ENCODE measurements around the gene H3-3A. TPM values are rescaled to one million over a fixed set of nuclear protein-coding genes. Genes with fewer than 3 reads are reported as not detected.

H3-3A gene
- total RNA-seq, 4 donors from 2014 or later, result 128 to 557 (median 501) TPM

GRCh38 chr1:226029093-226029496, 33.4 kb upstream of the H3-3A start:
- Histone ChIP-seq H3K27me3 (no peaks in the 10 kb centered on the region), H3K4me1 (peaks cover 0 to 39% (median 20%) of the 10 kb centered on the region in 4 donors), H3K9me3 (no peaks in the 10 kb centered on the region), H3K4me3 (no peak overlapping the region), H3K27ac (peak overlapping the region; percentile 77 to 85 (median 80)), H3K36me3 (no peaks in the 10 kb centered on the region)
- WGBS, 2 donors (ENCODE audit: low coverage in 1 of 2), result 46 to 51% methylated on average over 6 to 7 of the region's 7 CpGs
- in situ Hi-C loops (cut with MboI; ENCODE audit: low pct_ligation_motif_present in 1 of 4, low pct_unique_long_range_greater_than_20kb in 1 of 4, low sequenced_read_pairs in 3 of 4) (no loop called here), intact Hi-C loops (cut with DNase I; ENCODE audit: low total_unique reads) (no loop called here)
- DNase-seq, result peak; percentile 78
- no peak for TF ChIP-seq POLR2A (IDR thresholded peaks at IDR 0.05)
- no peak for TF ChIP-seq CTCF (IDR thresholded peaks at IDR 0.05)
- peak in 1 of 3 donors; percentile 44 for TF ChIP-seq POLR2AphosphoS5 (IDR thresholded peaks at IDR 0.05)

- intact Hi-C loops (cut with DNase I; ENCODE audit: low total_unique reads), result no loop called here
- Histone ChIP-seq H3K4me1 (peaks cover 0 to 45% (median 25%) of the 10 kb centered on the region in 4 donors), H3K27me3 (no peaks in the 10 kb centered on the region), H3K36me3 (no peaks in the 10 kb centered on the region), H3K9me3 (no peaks in the 10 kb centered on the region), H3K27ac (peak overlapping the region; percentile 77 to 85 (median 80)), H3K4me3 (no peak overlapping the region)
- in situ Hi-C loops (cut with MboI; ENCODE audit: low pct_ligation_motif_present in 1 of 4, low pct_unique_long_range_greater_than_20kb in 1 of 4, low sequenced_read_pairs in 3 of 4), result no loop called here
- WGBS, 2 donors (ENCODE audit: low coverage in 1 of 2), result 64 to 74% methylated on average over 4 to 7 of the region's 7 CpGs
- TF ChIP-seq CTCF (IDR thresholded peaks at IDR 0.05) (no peak), EP300 (IDR thresholded peaks at IDR 0.05; ENCODE audit: low read depth) (no peak), POLR2A (IDR thresholded peaks at IDR 0.05) (no peak), POLR2AphosphoS5 (IDR thresholded peaks at IDR 0.05) (no peak)
- DNase-seq, result peak; percentile 34
Measured at GRCh38 chr1:226029568-226030225, 32.8 kb upstream of the H3-3A start.

- Histone ChIP-seq H3K27me3 (no peaks in the 10 kb centered on the region), H3K4me3 (no peak overlapping the region), H3K9me3 (no peaks in the 10 kb centered on the region), H3K4me1 (peaks cover 0 to 45% (median 30%) of the 10 kb centered on the region in 4 donors), H3K27ac (peak overlapping the region; percentile 62 to 85 (median 76)), H3K36me3 (no peaks in the 10 kb centered on the region)
- intact Hi-C loops (cut with DNase I; ENCODE audit: low total_unique reads) (no loop called here), in situ Hi-C loops (cut with MboI; ENCODE audit: low pct_ligation_motif_present in 1 of 4, low pct_unique_long_range_greater_than_20kb in 1 of 4, low sequenced_read_pairs in 3 of 4) (no loop called here)
- no peak for DNase-seq
- no peak for TF ChIP-seq POLR2AphosphoS5 (IDR thresholded peaks at IDR 0.05)
- TF ChIP-seq CTCF (IDR thresholded peaks at IDR 0.05), result no peak
- no peak for TF ChIP-seq POLR2A (IDR thresholded peaks at IDR 0.05)
- no peak for TF ChIP-seq EP300 (IDR thresholded peaks at IDR 0.05; ENCODE audit: low read depth)
- WGBS, 2 donors (ENCODE audit: low coverage in 1 of 2), result 76 to 82% methylated on average over 3 to 4 of the region's 4 CpGs
Measured at GRCh38 chr1:226033582-226033981, 28.9 kb upstream of the H3-3A start.

DNA sequence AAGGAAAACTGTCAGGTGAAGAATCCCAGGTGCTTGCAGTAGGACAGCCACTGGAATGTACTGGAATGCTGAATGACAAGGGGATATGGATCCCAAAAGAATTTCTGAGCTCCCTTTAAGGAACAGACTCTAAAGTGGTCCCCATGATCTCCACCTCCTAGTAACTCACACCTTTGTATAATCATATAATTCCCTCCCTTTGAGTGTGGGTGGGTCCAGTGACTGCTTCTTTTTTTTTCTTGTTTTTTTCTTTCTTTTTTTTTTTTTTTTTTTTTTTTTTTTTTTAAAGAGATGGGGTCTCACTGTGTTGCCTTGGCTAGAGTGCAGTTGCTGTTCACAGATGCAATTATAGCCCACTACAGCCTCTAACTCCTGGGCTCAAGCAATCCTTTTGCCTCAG, 28.5 kb upstream of the H3-3A start:
- Histone ChIP-seq H3K4me1 (peaks cover 0 to 42% (median 27%) of the 10 kb centered on the region in 4 donors), H3K9me3 (no peaks in the 10 kb centered on the region), H3K36me3 (no peaks in the 10 kb centered on the region), H3K4me3 (no peak overlapping the region), H3K27me3 (no peaks in the 10 kb centered on the region), H3K27ac (peak overlapping the region; percentile 62 to 85 (median 76))
- no peak for TF ChIP-seq EP300 (IDR thresholded peaks at IDR 0.05; ENCODE audit: low read depth)
- no peak for DNase-seq
- in situ Hi-C loops (cut with MboI; ENCODE audit: low pct_ligation_motif_present in 1 of 4, low pct_unique_long_range_greater_than_20kb in 1 of 4, low sequenced_read_pairs in 3 of 4) (no loop called here), intact Hi-C loops (cut with DNase I; ENCODE audit: low total_unique reads) (no loop called here)

GRCh38 chr1:226034482-226034881, 28.0 kb upstream of the H3-3A start:
- intact Hi-C loops (cut with DNase I; ENCODE audit: low total_unique reads), result no loop called here
- WGBS, 2 donors (ENCODE audit: low coverage in 1 of 2), result 30 to 40% methylated on average over 1 to 6 of the region's 6 CpGs
- DNase-seq, result peak; percentile 86
- H3K4me1 ChIP-seq, result peaks cover 0 to 37% (median 25%) of the 10 kb centered on the region in 4 donors
- no peaks in the 10 kb centered on the region for H3K36me3 ChIP-seq
- no peaks in the 10 kb centered on the region for H3K27me3 ChIP-seq
- no peak overlapping the region for H3K4me3 ChIP-seq
- peak; percentile 33 for TF ChIP-seq POLR2A (IDR thresholded peaks at IDR 0.05)
- TF ChIP-seq POLR2AphosphoS5 (IDR thresholded peaks at IDR 0.05), result peak in 2 of 3 donors; percentile 75 to 77
- TF ChIP-seq CTCF (IDR thresholded peaks at IDR 0.05), result no peak
- TF ChIP-seq EP300 (IDR thresholded peaks at IDR 0.05; ENCODE audit: low read depth), result no peak
- H3K9me3 ChIP-seq, result no peaks in the 10 kb centered on the region
- peak overlapping the region; percentile 62 to 85 (median 76) for H3K27ac ChIP-seq
- in situ Hi-C loops (cut with MboI; ENCODE audit: low pct_ligation_motif_present in 1 of 4, low pct_unique_long_range_greater_than_20kb in 1 of 4, low sequenced_read_pairs in 3 of 4), result no loop called here

Measured in transverse colon (tissue), 4 donors.